Measurements from ENCODE around the gene LRP4.
"Not testable (repeated sequence)": the region's sequence is repeated elsewhere in the genome, so short reads cannot be mapped to it uniquely, and the experiment has no call there.

LRP4 gene

DNA sequence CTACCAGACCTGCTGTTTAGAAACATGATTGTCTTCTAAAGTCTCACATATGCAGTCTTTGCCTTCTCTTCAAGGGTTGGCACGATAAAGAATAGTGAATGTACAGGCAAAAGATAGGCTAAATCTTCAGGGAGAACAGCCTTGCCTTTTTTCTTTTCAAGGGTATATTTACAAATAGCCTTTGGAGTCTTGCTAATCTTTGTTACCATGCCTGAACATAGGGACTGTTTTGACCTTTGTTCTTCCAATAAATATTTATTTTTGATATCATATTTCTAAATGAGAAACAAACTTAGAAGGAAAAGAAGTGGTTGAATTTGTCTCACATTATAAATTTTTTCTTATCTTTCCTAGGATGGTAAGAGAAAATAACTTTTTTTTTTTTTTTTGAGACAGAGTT is 30.9 kb upstream of the LRP4 start:
- Histone ChIP-seq H3K4me2 (ENCODE audit: low read length) (no peak overlapping the region), H3K27me3 (ENCODE audit: control insufficient read depth, insufficient read depth, low read length) (no peaks in the 10 kb centered on the region), H3K9me3 (replicated peaks; ENCODE audit: low read length) (no peaks in the 10 kb centered on the region), H3K36me3 (ENCODE audit: insufficient read depth, low read length) (no peaks in the 10 kb centered on the region), H3K4me3 (ENCODE audit: low read length) (no peak overlapping the region), H3K4me1 (ENCODE audit: control insufficient read depth, insufficient read depth, low read length) (peaks cover 15% of the 10 kb centered on the region), H3K9ac (ENCODE audit: low read depth, low read length) (no peak overlapping the region)

DNA sequence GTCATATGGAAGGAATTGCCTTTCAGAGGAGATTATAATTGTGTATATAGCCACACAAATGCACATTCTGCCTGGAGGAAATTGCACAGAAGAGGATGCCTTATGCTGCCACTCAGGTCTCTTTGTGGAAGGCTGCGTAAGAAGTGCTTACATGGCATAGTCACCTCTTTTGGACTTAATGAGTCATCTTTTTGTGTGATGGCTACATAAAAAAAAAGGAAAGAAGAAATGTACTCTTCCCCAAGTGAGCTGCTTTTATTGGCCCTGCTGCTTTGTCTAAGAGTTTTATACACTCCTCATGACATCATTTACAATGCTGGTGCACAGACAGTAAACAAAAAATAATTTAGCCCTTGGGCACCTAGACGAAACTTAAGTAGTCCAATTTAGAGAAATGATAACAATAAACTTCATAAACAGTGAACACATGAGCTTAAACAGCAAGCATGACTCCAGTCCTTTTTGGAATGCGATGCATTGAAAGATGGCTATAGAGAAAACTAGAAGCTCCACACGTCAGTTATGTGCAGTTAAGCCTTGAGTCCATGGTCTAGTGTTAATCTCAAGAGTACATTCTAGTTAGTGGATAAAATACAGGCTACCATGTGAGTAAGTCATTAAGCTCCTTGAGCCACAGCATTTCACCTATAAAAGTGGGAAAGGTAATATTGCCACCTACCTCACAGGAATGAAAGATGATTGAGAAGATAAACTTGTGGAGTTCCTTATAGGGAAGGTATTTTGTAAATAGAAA is 30.2 kb upstream of the LRP4 start:
- no peaks in the 10 kb centered on the region for H3K9me3 ChIP-seq (replicated peaks; ENCODE audit: low read length)
- no peak overlapping the region for H3K9ac ChIP-seq (ENCODE audit: low read depth, low read length)
- no peaks in the 10 kb centered on the region for H3K27me3 ChIP-seq (ENCODE audit: control insufficient read depth, insufficient read depth, low read length)
- H3K36me3 ChIP-seq (ENCODE audit: insufficient read depth, low read length) = no peaks in the 10 kb centered on the region
- peaks cover 15% of the 10 kb centered on the region for H3K4me1 ChIP-seq (ENCODE audit: control insufficient read depth, insufficient read depth, low read length)
- H3K4me3 ChIP-seq (ENCODE audit: low read length) = no peak overlapping the region
- no peak overlapping the region for H3K4me2 ChIP-seq (ENCODE audit: low read length)

DNA sequence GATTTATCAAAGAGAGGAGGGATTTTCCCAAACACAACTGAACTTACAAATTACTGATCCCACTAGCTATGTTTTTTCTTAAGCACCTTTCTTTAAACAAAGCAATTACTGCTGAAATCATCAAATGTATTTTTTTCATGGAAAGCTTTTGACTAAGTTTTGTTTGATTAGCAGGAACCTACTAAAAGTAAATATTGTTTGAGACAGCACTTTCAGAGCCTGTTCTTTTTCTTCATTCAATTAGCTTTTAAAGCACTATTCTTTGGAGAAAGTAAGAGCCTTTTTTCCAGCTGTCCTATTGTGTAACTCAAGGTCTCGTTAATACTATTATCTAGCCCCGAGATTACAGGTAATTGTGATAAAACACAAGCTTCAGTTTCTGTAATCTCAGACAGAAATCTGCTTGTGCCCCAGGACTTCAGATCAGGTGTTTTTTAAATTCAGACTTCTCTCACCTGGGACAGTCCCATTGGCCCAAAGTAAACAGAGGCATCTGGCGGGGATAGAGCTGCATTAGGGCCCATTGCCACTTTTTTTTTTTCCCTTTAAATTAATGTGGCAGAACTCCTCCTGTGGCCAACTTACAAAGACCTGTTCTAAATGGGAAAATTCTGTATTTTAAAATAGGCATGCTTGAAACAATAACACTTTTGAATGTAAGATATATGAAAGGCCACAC is 29.2 kb upstream of the LRP4 start:
- no peaks in the 10 kb centered on the region for H3K36me3 ChIP-seq (ENCODE audit: insufficient read depth, low read length)
- H3K4me1 ChIP-seq (ENCODE audit: control insufficient read depth, insufficient read depth, low read length) = peaks cover 14% of the 10 kb centered on the region
- H3K4me3 ChIP-seq (ENCODE audit: low read length) = no peak overlapping the region
- no peak overlapping the region for H3K4me2 ChIP-seq (ENCODE audit: low read length)
- H3K27me3 ChIP-seq (ENCODE audit: control insufficient read depth, insufficient read depth, low read length) = no peaks in the 10 kb centered on the region
- H3K9ac ChIP-seq (ENCODE audit: low read depth, low read length) = no peak overlapping the region
- H3K9me3 ChIP-seq (replicated peaks; ENCODE audit: low read length) = no peaks in the 10 kb centered on the region

DNA sequence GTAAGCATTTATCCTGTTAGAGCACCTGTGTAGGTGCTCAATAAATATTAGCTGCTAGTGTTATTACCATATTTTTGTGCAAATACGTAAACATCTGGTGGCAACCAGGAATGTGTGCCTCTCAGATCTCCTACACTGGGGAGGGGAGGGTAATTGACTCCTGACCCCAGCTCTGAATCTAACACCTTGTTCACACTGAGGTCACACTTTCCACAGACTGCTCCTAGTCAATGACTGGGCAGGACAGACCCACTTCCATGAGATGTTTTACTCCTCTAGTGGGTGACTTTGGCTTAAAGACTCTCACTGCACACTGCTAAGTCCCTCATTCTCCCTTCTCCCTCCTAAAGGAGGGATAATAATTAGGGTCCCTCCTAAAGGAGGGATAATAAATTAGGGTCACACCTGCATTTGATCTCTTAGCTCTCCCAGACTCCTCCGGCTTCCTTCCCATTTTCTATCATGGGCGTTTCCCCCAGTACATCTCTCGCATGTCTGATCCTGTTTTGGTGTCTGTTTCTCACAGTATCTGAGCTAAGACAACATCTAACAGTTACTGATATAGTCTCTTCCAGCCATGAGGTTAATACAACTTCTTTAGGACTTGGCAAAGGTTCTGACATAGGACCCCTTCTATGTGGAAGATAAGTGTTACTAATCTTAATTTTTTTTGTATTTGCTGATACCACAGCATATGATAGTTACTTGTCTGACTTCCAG is 26.2 kb upstream of the LRP4 start:
- no peak overlapping the region for H3K4me2 ChIP-seq (ENCODE audit: low read length)
- H3K27me3 ChIP-seq (ENCODE audit: control insufficient read depth, insufficient read depth, low read length) = no peaks in the 10 kb centered on the region
- H3K4me3 ChIP-seq (ENCODE audit: low read length) = no peak overlapping the region
- H3K36me3 ChIP-seq (ENCODE audit: insufficient read depth, low read length) = no peaks in the 10 kb centered on the region
- H3K9me3 ChIP-seq (replicated peaks; ENCODE audit: low read length) = no peaks in the 10 kb centered on the region
- peaks cover 11% of the 10 kb centered on the region for H3K4me1 ChIP-seq (ENCODE audit: control insufficient read depth, insufficient read depth, low read length)
- H3K9ac ChIP-seq (ENCODE audit: low read depth, low read length) = no peak overlapping the region

DNA sequence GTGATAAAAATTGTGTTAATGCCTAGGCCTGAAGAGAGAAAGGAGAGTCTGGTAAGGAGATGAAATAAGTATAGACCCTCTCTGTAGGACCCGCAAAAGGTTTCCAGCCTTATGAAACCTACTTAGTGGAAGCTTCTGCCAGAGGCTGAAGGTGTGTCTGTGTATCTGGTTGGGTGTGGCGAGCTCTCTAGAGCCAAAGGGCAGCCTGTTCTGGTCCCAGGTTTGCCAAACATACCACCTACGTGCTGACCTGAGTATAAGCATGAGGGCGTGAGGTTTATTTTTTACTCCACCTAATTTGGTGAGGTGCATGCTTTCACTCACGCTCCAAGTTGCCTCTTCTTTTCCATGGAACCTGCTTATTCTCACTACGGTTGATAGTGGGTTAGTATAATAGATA is 23.8 kb upstream of the LRP4 start:
- H3K4me1 ChIP-seq (ENCODE audit: control insufficient read depth, insufficient read depth, low read length) = peaks cover 2% of the 10 kb centered on the region
- no peaks in the 10 kb centered on the region for H3K9me3 ChIP-seq (replicated peaks; ENCODE audit: low read length)
- H3K36me3 ChIP-seq (ENCODE audit: insufficient read depth, low read length) = no peaks in the 10 kb centered on the region
- H3K4me3 ChIP-seq (ENCODE audit: low read length) = no peak overlapping the region
- no peak overlapping the region for H3K9ac ChIP-seq (ENCODE audit: low read depth, low read length)
- no peaks in the 10 kb centered on the region for H3K27me3 ChIP-seq (ENCODE audit: control insufficient read depth, insufficient read depth, low read length)
- no peak overlapping the region for H3K4me2 ChIP-seq (ENCODE audit: low read length)

DNA sequence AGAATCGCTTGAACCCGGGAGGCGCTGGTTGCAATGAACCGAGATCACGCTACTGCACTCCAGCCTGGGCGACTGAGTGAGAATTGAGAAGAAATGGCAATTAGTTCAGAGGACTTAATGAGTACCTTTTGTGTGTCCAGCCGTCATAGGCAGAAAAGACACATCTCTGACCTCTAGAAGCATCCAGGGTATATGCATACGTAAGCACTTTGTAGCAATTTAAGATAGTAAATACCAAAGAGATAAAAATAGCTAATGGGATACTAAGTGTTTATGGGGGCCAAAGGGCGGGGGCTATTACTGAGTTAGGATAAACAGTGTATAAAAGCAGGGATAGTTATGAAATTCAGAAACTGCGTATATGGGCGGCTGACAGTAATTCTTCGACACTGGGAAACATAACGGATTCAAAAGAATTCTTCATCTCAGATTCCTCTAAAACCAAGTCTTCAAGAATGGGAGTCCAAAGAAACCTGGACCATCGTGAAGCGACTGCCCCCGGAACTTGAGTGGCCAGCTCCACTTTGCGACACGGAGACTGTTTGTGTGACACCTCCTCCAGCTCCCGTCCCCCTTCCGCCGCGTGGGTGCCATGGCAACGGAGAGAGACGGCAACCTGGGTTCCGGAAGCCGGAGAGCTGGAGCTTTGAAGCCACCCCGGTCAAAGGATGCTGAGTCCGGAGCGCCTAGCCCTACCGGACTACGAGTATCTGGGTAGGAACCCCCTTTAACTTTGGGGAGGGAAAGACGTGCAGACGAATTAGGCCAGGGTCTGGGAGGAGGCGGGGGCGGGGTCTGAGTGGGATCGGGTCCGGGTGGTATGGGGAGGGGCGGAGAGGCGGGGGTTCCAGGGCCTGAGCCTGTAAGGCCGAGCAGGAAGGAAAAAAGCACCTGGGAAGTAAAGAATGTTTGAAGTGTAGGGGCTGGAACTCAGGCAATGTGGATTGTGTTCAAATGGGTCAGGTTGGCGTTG is 18.1 kb upstream of the LRP4 start, which contains the start of gene CSTPP1:
TSS of gene CSTPP1 (plus strand) at position 624 of the 973 bp plus-strand sequence. CDS start at position 669, 45 bp downstream.
- Histone ChIP-seq H3K27me3 (ENCODE audit: control insufficient read depth, insufficient read depth, low read length) (no peaks in the 10 kb centered on the region), H3K9ac (ENCODE audit: low read depth, low read length) (peak within 1 kb of the TSS; percentile 66), H3K36me3 (ENCODE audit: insufficient read depth, low read length) (no peaks in the 10 kb centered on the region), H3K4me2 (ENCODE audit: low read length) (peak within 1 kb of the TSS; percentile 85), H3K4me3 (ENCODE audit: low read length) (peak within 1 kb of the TSS; percentile 83), H3K4me1 (ENCODE audit: control insufficient read depth, insufficient read depth, low read length) (peaks cover 8% of the 10 kb centered on the region), H3K9me3 (replicated peaks; ENCODE audit: low read length) (no peaks in the 10 kb centered on the region)

DNA sequence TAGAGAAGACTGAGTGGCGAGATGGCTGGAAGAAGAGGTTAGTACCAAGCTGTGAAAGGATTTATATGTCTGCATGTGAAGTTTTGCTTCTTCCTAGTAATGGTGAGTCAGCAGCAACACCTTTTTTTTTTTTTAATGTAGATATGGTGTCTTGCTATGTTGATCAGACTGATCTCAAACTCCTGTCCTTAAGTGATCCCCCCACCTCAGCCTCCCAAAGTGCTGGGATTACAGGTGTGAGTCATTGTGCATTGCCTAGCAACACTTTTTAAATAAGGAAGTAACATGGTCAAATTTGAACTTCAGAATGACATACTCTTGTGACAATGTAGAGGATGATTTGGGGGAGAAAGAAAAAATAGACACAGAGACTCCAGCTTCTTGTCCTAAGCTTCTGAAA is 11.7 kb upstream of the LRP4 start:
- H3K4me2 ChIP-seq (ENCODE audit: low read length) = no peak overlapping the region
- no peaks in the 10 kb centered on the region for H3K27me3 ChIP-seq (ENCODE audit: control insufficient read depth, insufficient read depth, low read length)
- no peak overlapping the region for H3K4me3 ChIP-seq (ENCODE audit: low read length)
- peaks cover 4% of the 10 kb centered on the region for H3K4me1 ChIP-seq (ENCODE audit: control insufficient read depth, insufficient read depth, low read length)
- no peaks in the 10 kb centered on the region for H3K36me3 ChIP-seq (ENCODE audit: insufficient read depth, low read length)
- no peaks in the 10 kb centered on the region for H3K9me3 ChIP-seq (replicated peaks; ENCODE audit: low read length)
- H3K9ac ChIP-seq (ENCODE audit: low read depth, low read length) = no peak overlapping the region

DNA sequence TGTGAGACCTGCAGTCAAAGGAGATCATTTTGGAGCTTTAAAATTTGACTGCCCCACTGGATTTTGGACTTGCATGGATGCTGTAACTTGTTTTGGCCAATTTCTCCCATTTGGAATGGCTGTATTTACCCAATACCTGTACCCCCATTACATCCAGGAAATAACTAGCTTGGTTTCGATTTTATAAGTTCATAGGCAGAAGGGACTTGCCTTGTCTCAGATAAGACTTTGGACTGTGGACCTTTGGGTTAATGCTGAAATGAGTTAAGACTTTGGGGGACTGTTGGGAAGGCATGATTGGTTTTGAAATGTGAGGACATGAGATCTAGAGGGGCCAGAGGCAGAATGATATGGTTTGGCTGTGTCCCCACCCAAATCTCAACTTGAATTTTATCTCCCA is 10.4 kb upstream of the LRP4 start:
- H3K9me3 ChIP-seq (replicated peaks; ENCODE audit: low read length); H3K4me2 ChIP-seq (ENCODE audit: low read length); H3K9ac ChIP-seq (ENCODE audit: low read depth, low read length); H3K4me3 ChIP-seq (ENCODE audit: low read length); H3K4me1 ChIP-seq (ENCODE audit: control insufficient read depth, insufficient read depth, low read length); H3K27me3 ChIP-seq (ENCODE audit: control insufficient read depth, insufficient read depth, low read length); H3K36me3 ChIP-seq (ENCODE audit: insufficient read depth, low read length): not testable (repeated sequence)

DNA sequence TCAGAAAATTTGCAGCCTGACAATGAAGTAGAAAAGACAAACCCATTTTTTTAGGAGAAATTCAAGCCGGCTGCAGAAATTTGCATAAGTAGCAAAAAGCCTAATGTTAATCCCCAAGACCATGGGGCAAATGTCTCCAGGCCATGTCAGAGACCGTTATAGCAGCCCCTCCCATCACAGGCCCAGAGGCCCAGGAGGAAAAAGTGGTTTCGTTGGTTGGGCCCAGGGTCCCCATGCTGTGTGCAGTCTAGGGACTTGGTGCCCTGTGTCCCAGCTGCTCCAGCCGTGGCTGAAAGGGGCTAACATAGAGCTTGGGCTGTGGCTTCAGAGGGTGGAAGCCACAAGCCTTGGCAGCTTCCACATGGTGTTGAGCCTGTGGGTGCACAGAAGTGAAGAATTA is 9.6 kb upstream of the LRP4 start:
- H3K9ac ChIP-seq (ENCODE audit: low read depth, low read length); H3K4me2 ChIP-seq (ENCODE audit: low read length); H3K27me3 ChIP-seq (ENCODE audit: control insufficient read depth, insufficient read depth, low read length); H3K9me3 ChIP-seq (replicated peaks; ENCODE audit: low read length); H3K36me3 ChIP-seq (ENCODE audit: insufficient read depth, low read length); H3K4me1 ChIP-seq (ENCODE audit: control insufficient read depth, insufficient read depth, low read length); H3K4me3 ChIP-seq (ENCODE audit: low read length): not testable (repeated sequence)

DNA sequence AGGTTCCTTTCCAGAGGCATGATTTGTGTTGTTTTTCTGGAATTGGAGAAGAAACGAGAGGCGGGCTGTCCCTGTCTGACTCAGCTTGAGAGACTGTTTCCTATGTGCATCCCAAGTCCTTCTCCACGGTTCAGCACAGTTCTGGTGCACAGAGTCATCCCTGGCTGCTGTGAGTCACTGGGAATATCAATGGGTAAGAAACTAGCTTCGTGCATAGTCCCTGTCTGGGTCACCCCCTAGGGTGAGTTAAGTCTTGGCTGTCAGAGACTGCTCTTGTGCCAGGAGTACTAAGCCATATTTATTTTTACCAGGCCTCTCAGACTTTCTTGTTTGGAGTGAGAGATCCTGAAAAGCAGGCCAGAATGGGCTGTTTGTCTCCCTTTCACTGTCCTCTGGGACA is 2.4 kb upstream of the LRP4 start:
- H3K27me3 ChIP-seq (ENCODE audit: control insufficient read depth, insufficient read depth, low read length) = no peaks in the 10 kb centered on the region
- H3K4me3 ChIP-seq (ENCODE audit: low read length) = no peak overlapping the region
- H3K36me3 ChIP-seq (ENCODE audit: insufficient read depth, low read length) = no peaks in the 10 kb centered on the region
- peaks cover 31% of the 10 kb centered on the region for H3K4me1 ChIP-seq (ENCODE audit: control insufficient read depth, insufficient read depth, low read length)
- no peaks in the 10 kb centered on the region for H3K9me3 ChIP-seq (replicated peaks; ENCODE audit: low read length)
- peak overlapping the region; percentile 41 for H3K4me2 ChIP-seq (ENCODE audit: low read length)
- H3K9ac ChIP-seq (ENCODE audit: low read depth, low read length) = peak overlapping the region; percentile 47
